ENCODE results near the gene FADS6. TPM values are rescaled to one million over a fixed set of nuclear protein-coding genes. Genes with fewer than 3 reads are reported as not detected.

FADS6 gene
- total RNA-seq, 1 experiment from 2014 or later, result 1.2 TPM

DNA sequence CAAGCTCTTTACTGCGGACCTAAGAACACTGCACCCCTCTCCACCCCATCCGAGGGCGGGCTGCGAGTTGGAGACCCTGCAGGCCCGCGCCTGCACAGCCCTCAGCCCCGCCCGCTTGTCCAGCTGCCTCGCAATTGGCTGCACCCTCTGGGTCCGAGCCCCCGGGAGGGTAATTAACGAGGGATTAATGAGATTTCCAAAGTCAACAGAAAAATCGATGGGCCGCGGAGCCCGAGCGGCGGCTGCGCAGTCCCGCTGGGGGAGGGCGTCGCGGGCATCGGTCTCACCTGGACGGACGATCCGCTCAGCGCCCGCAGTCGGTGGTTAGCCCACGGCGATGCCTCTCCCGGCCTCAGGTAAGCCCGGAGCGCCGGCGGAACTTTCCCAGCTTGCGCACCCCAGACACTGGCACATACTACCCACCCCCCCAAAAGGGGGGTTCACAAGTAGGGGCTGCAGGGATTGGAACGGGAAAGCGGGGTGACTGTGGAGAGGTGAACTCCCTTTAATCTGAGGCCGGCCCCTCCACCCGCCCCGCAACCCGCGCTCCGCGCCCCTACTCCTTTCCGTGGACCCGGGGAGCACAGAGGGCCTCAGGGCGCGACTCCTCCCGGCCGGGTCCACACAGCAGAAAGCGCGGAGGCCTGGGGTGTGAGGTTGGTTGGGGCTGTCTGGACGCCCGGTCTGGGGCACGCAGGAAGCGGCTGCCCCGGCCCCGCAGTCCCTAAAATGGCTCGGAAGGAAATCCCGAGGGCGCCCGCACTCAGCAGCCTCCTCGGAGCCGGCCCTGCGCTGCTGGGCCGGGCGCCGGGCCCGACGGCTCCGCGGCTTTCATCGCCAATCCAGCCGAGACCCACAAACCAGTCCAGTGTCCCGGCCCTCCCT, 42.4 kb upstream of the FADS6 start, which contains the start of gene OTOP3:
TSS of gene OTOP3 (plus strand) at position 314 of the 885 bp plus-strand sequence. CDS start at position 338, 24 bp downstream.
- Mint-ChIP-seq H3K4me1 (peaks cover 5 to 15% of the 10 kb centered on the region in 2 experiments), H3K4me3 (peak within 1 kb of the TSS; percentile 42 to 75), H3K27me3 (ENCODE audit: low read depth) (peaks cover 94% of the 10 kb centered on the region), H3K9me3 (no peaks in the 10 kb centered on the region; a peak in 2 of 5 replicates), H3K36me3 (ENCODE audit: insufficient read depth in 1 of 3, low read depth in 3 of 3) (no peaks in the 10 kb centered on the region), H3K27ac (no peak within 1 kb of the TSS)
- no peaks in the 10 kb centered on the region for H3K9me3 ChIP-seq (ENCODE audit: control insufficient read depth, low read depth, low read length)
- H3K9ac ChIP-seq (ENCODE audit: extremely low read depth, insufficient read length, low read length), result no peak within 1 kb of the TSS
- DNase-seq, result no peak
- TF ChIP-seq, protein P1, sequence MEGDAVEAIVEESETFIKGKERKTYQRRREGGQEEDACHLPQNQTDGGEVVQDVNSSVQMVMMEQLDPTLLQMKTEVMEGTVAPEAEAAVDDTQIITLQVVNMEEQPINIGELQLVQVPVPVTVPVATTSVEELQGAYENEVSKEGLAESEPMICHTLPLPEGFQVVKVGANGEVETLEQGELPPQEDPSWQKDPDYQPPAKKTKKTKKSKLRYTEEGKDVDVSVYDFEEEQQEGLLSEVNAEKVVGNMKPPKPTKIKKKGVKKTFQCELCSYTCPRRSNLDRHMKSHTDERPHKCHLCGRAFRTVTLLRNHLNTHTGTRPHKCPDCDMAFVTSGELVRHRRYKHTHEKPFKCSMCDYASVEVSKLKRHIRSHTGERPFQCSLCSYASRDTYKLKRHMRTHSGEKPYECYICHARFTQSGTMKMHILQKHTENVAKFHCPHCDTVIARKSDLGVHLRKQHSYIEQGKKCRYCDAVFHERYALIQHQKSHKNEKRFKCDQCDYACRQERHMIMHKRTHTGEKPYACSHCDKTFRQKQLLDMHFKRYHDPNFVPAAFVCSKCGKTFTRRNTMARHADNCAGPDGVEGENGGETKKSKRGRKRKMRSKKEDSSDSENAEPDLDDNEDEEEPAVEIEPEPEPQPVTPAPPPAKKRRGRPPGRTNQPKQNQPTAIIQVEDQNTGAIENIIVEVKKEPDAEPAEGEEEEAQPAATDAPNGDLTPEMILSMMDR (conservative IDR thresholded peaks at IDR 0.05), result no peak
- no peaks in the 10 kb centered on the region; the same call in 1 of the 2 replicates for H3K4me1 ChIP-seq (ENCODE audit: insufficient read depth, low read length)
- H3K18ac ChIP-seq (ENCODE audit: insufficient read length, low read depth, low read length), result no peak within 1 kb of the TSS
- no peaks in the 10 kb centered on the region for H3K79me2 ChIP-seq (ENCODE audit: insufficient read depth, low read length)
- H3K23me2 ChIP-seq (ENCODE audit: insufficient read length, low read depth, low read length, poor library complexity, severe bottlenecking), result peaks cover 14% of the 10 kb centered on the region
- no peak within 1 kb of the TSS for H2BK120ac ChIP-seq (ENCODE audit: low read depth, low read length, poor library complexity, severe bottlenecking)
- H4K20me1 ChIP-seq (ENCODE audit: control insufficient read depth, insufficient read depth, insufficient read length), result no peaks in the 10 kb centered on the region
- H4K91ac ChIP-seq (ENCODE audit: insufficient read length, low read depth, low read length), result no peak within 1 kb of the TSS
- H3K14ac ChIP-seq (ENCODE audit: insufficient read depth, low read length), result no peak within 1 kb of the TSS
- no peak within 1 kb of the TSS for H2BK5ac ChIP-seq (ENCODE audit: insufficient read length, low read length)
- H3K27me3 ChIP-seq (ENCODE audit: insufficient read depth, low read length), result peaks cover 32% of the 10 kb centered on the region
- H3K56ac ChIP-seq (ENCODE audit: insufficient read length, low read depth, low read length), result no peak within 1 kb of the TSS
- H4K5ac ChIP-seq (ENCODE audit: insufficient read length, low read depth, low read length), result no peak within 1 kb of the TSS
- no peak within 1 kb of the TSS for H3K27ac ChIP-seq (ENCODE audit: insufficient read length, low read depth, low read length)
- no peak within 1 kb of the TSS for H3K4ac ChIP-seq (ENCODE audit: low read depth, low read length)
- no peak within 1 kb of the TSS for H4K8ac ChIP-seq (replicated peaks; ENCODE audit: insufficient read length, low read depth, low read length)
- H3K23ac ChIP-seq (ENCODE audit: insufficient read length, low read depth, low read length), result no peak within 1 kb of the TSS
- H2BK12ac ChIP-seq (ENCODE audit: insufficient read length, low read depth, low read length), result no peak within 1 kb of the TSS
- WGBS (ENCODE audit: extremely low coverage, insufficient read length, low lambda C conversion rate), result no CpG with 5 or more reads among the region's 78 CpGs
- no peak within 1 kb of the TSS for H2AK5ac ChIP-seq (ENCODE audit: insufficient read length, low read length)
- H3K4me2 ChIP-seq (ENCODE audit: insufficient read depth, insufficient read length, low read length), result peak within 1 kb of the TSS; percentile 56
- H2AFZ ChIP-seq (ENCODE audit: low read length), result no peak within 1 kb of the TSS
- no peak within 1 kb of the TSS for H2BK20ac ChIP-seq (ENCODE audit: low read depth, low read length, poor library complexity, severe bottlenecking)
- no peak within 1 kb of the TSS for H3T11ph ChIP-seq (ENCODE audit: low read length)
- H2BK15ac ChIP-seq (ENCODE audit: low read depth, low read length), result no peak within 1 kb of the TSS
- H3K79me1 ChIP-seq (ENCODE audit: insufficient read depth, low read depth, low read length, poor library complexity, severe bottlenecking), result no peaks in the 10 kb centered on the region
